RWPE1 (cell line): Measurements from ENCODE around the gene LDB3.

Experiments used
- CTCF ChIA-PET: fragments of 350-600 bp; sonication (Branson Sonifier 250); formaldehyde crosslinking; extraction: SDS; loops from one replicate; lab custom pipeline; 2021; lab: Yijun Ruan, JAX
- POLR2A ChIA-PET: fragments of 400-600 bp; formaldehyde crosslinking; extraction: SDS; loops from one replicate; lab custom pipeline; 2020; ENCODE audit warnings: antibody characterized with exemption; ENCODE audit not compliant: low non-redundant PET; lab: Yijun Ruan, JAX
- DNase-seq: peaks from one replicate; pipeline ENCODE4 v3.0.0; 2012; ENCODE audit warnings: low spot score
- H3K27ac ChIP-seq: fragments of 450-650 bp; 2 replicates; pipeline ENCODE4 v1.5.1; 2017
- TF ChIP-seq, protein P1 (sequence below): fragments of 450-650 bp; conservative IDR thresholded peaks from 2 replicates; pipeline ENCODE4 v1.5.1; 2017; ENCODE audit warnings: low read depth, mild to moderate bottlenecking

Gene LDB3

DNA sequence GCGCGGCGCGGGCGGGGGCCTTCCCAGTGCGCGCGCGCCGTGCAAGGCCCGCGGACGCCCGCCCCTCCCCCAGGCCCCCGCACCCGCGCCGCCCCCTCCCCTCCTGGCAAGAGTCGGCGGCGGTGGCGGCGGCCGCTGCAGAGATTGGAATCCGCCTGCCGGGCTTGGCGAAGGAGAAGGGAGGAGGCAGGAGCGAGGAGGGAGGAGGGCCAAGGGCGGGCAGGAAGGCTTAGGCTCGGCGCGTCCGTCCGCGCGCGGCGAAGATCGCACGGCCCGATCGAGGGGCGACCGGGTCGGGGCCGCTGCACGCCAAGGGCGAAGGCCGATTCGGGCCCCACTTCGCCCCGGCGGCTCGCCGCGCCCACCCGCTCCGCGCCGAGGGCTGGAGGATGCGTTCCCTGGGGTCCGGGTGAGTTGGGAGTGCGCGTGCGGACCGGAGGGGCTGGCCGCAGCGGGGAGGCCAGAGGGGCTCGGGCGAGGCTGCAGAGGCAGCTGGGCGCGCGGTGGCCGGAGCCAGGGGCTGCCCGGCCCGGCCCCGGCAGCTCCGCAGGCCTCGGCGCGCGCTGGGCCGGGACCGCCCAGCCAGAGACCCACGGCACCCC, 88.3 kb downstream of the LDB3 start, which contains the start of gene BMPR1A:
BMPR1A (plus strand) TSS at position 109 of the 602 bp plus-strand sequence. CDS start 119,400 bp downstream, outside the sequence.
- ChIA-PET CTCF (interaction anchor here (0.6 to 1.1 kb wide), 2 partner anchors 68 to 311 kb away, joined by 3 to 5 read pairs; no protein-coding TSS in a partner anchor), POLR2A (interaction anchor here (0.7 to 1.3 kb wide), 8 partner anchors 14 to 204 kb away, joined by 3 to 5 read pairs (median 4); no protein-coding TSS in a partner anchor)
- no peak for DNase-seq
- TF ChIP-seq, protein P1, sequence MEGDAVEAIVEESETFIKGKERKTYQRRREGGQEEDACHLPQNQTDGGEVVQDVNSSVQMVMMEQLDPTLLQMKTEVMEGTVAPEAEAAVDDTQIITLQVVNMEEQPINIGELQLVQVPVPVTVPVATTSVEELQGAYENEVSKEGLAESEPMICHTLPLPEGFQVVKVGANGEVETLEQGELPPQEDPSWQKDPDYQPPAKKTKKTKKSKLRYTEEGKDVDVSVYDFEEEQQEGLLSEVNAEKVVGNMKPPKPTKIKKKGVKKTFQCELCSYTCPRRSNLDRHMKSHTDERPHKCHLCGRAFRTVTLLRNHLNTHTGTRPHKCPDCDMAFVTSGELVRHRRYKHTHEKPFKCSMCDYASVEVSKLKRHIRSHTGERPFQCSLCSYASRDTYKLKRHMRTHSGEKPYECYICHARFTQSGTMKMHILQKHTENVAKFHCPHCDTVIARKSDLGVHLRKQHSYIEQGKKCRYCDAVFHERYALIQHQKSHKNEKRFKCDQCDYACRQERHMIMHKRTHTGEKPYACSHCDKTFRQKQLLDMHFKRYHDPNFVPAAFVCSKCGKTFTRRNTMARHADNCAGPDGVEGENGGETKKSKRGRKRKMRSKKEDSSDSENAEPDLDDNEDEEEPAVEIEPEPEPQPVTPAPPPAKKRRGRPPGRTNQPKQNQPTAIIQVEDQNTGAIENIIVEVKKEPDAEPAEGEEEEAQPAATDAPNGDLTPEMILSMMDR = no peak
- peak within 1 kb of the TSS; percentile 91 for H3K27ac ChIP-seq

DNA sequence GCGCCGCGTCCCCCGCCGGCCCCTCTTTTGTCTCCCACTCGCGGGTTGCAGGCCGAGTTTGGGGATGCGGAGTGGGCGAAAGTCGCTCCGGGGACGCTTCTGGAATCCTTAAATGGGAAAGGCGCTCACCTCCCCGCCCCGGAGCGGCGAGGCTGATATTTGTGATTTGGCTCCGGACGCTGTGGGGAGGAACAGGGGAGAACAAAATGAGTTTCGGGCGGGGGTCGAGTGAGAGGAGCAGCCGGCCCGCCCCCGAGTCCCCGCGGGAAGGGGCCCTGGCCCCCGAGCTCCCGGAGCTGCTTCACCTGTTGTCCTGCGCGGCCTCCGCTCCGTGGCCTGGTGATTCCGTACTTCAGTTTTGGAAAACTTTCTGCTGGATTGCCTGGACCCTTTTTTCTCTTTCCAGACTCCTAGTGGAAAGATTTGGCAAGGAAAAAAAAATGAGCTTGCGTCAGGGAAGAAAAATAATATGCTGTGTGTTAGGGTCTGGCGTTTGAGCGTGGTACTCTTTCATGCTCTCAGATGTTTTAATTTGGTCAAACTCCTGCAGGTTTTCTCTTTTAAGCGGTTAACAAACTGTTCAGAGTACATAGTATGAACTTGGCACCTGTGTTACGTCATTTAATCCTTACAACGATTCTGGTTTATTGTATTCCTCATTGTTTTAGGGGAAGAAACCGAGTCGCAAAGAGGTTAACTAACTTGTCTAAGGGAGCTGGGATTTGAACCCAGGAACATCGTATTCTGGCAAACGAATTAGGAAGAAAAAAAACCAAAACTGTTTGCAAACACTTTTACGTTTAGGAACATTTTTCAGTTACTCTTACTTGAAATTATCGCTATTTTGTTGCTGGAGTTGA, 89.0 kb downstream of the LDB3 start:
- CTCF ChIA-PET = interaction anchor here (0.6 to 1.1 kb wide), 4 partner anchors 13 to 311 kb away, joined by 3 to 5 read pairs (median 4); no protein-coding TSS in a partner anchor
- DNase-seq = peak; percentile 41
- TF ChIP-seq, protein P1 = peak; percentile 26; the same call in 1 of the 2 replicates
- peak overlapping the region; percentile 91 for H3K27ac ChIP-seq
- POLR2A ChIA-PET = interaction anchor here (0.9 to 1.1 kb wide), 3 partner anchors 142 to 211 kb away, joined by 3 to 4 read pairs (median 4); partner anchors contain the start of gene ADIRF

DNA sequence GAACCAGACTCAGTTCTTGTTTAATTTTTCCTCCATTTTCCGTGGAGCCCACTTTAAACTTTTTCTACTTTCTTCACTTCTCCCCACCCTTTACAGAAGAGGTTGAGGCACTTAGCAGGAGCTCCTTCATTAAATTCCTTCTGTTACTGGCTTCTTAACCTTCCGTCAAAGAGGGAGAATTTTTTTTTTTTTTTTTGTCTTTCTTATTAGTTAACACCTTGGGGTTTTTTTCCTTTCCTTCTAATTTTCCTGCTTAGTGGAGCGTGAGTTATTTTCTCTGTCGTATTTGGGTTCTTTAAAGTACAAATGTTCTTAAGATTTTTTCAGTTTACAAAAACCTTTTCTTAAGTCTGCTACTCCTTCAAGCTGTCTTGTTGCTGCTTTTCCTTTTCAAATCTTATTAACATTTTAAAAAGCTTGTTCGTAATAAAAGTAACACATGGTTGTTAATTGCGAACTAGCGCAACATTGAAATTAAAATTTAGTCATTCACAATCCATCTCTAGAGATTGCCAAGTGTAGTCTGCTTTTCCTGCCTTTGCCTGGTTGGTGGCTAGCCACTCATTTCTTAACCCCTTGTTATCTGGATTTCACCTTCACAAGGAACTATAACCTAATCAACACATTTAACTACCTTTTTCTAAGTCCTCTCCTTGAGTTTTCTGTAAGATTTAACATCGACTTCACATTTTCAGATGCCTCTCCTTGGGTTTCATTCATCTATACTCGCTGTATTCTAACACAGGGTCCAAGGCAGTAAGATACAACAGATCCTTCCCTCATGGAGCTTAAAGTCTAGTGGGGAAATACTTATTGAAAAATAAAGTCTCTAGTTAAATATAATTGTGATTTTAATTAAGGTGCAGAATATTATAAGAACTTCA, 90.1 kb downstream of the LDB3 start:
- POLR2A ChIA-PET = interaction anchor here (0.9 kb wide), 1 partner anchor 210 kb away, joined by 4 read pairs; the partner anchor contains the start of gene ADIRF
- TF ChIP-seq, protein P1 = no peak
- H3K27ac ChIP-seq = no peak overlapping the region
- CTCF ChIA-PET = no interaction called here
- peak; percentile 33 for DNase-seq

DNA sequence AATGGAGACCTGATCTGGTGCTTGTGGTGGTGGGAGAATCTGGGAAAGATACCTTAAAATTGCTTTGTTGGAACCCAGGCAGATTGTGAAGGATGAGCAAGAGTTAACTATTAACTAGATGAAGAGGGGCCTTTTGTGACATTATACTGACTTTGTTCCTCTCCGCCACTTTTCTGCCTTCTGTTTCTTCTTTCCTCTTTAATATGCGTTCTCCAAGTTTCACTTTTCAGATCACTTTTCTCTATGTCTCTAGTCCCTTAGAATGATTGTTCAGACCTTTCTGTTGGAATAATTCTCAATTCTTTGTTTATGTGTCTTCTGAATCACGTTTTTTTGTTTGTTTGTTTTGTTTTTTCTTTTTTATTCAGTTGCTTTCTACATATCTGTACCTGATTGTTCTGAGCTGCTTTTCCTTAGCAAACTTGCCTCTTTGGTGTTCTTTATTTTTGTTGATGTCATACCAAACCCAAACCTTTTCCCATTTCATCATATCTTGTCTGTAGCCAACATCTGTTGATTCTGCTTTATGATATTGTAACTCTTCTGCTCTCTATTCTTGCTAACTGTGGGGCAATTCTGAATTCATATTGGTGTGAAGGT, 90.9 kb downstream of the LDB3 start:
- TF ChIP-seq, protein P1 = no peak
- DNase-seq = no peak
- CTCF ChIA-PET = no interaction called here
- POLR2A ChIA-PET = no interaction called here
- H3K27ac ChIP-seq = no peak overlapping the region

DNA sequence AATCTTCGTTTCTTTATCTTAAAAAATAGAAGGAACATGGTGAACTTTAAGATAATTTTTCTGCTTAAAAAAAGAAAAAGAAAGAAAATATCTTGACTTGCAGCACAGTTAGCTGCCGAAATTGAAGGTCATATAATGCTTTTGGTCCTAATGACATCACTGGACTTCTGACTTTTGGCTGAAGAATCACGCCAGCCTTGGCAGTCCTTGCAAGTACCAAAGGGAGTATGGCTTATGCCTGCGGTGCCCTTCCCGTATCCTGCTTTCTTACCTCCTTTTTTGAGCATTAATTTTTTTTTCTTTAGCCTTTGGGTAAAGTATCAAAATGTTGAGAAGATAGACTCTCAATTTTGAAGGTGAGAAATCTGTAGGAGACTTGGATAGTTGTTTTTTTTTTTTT, 95.1 kb downstream of the LDB3 start:
- TF ChIP-seq, protein P1 = no peak
- POLR2A ChIA-PET = no interaction called here
- DNase-seq = no peak
- CTCF ChIA-PET = no interaction called here
- H3K27ac ChIP-seq = no peak overlapping the region
